Upper lobe of right lung (tissue), 1 donor: ENCODE measurements around the gene ANKRD13A. TPM values are rescaled to one million over a fixed set of nuclear protein-coding genes. Genes with fewer than 3 reads are reported as not detected.
"Not testable (repeated sequence)": the region's sequence is repeated elsewhere in the genome, so short reads cannot be mapped to it uniquely, and the experiment has no call there.

Experiments used
- ATAC-seq: fragments of 200-7000 bp; cut with Tn5 transposase; one replicate; pipeline ENCODE4 v1.9.1; 2020; ENCODE audit warnings: mild to moderate bottlenecking, moderate library complexity
- DNase-seq: peaks from one replicate; pipeline ENCODE4 v3.0.0-alpha.2; 2020
- H3K27ac ChIP-seq: fragments of 200-600 bp; one replicate; pipeline ENCODE4 v1.8.0; 2022
- H3K27me3 ChIP-seq: fragments of 200-600 bp; one replicate; pipeline ENCODE4 v1.8.0; 2022; ENCODE audit warnings: mild to moderate bottlenecking
- H3K36me3 ChIP-seq: fragments of 200-600 bp; one replicate; pipeline ENCODE4 v1.8.0; 2022
- H3K4me1 ChIP-seq: fragments of 200-600 bp; one replicate; pipeline ENCODE4 v1.8.0; 2022
- H3K4me3 ChIP-seq: fragments of 200-600 bp; one replicate; pipeline ENCODE4 v1.8.0; 2022; ENCODE audit warnings: mild to moderate bottlenecking
- H3K9me3 ChIP-seq: fragments of 200-600 bp; one replicate; pipeline ENCODE4 v1.8.0; 2022
- CTCF ChIP-seq: fragments of 200-600 bp; IDR thresholded peaks from one replicate; pipeline ENCODE4 v1.8.0; 2022; ENCODE audit warnings: antibody characterized with exemption
- intact Hi-C: fragments of 100-400 bp; cut with DNase I; formaldehyde crosslinking; loops from one replicate; pipeline ENCODE4 v1.11.0; 2022
- total RNA-seq: library from RNA; stranded (reverse); fragmentation: NEBNext Ultra II Directional; extraction: Animal tissue kit (Norgen Biotek cat#: 25700); gene quantifications from one replicate; pipeline ENCODE4 v1.2.1, GENCODE V29; 2021
- donor health status: DM: no; HTN: yes; CAD: no; lungs with severe emphysema.

ANKRD13A gene
- total RNA-seq, 1 donor from 2014 or later: 54.0 TPM

- no peak for TF ChIP-seq CTCF
- no peaks in the 10 kb centered on the region for H3K36me3 ChIP-seq
- H3K9me3 ChIP-seq: no peaks in the 10 kb centered on the region
- no peak for ATAC-seq
- intact Hi-C loops: no loop called here
- peaks cover 36% of the 10 kb centered on the region for H3K4me1 ChIP-seq
- no peak overlapping the region for H3K27ac ChIP-seq
- no peak for DNase-seq
- H3K4me3 ChIP-seq: no peak overlapping the region
- H3K27me3 ChIP-seq: no peaks in the 10 kb centered on the region
These were observed 5.4 kb downstream of the ANKRD13A start for GRCh38 chr12:110004598-110004997.

- H3K9me3 ChIP-seq: no peaks in the 10 kb centered on the region
- H3K4me3 ChIP-seq: no peak overlapping the region
- no peak for DNase-seq
- intact Hi-C loops: no loop called here
- H3K27me3 ChIP-seq: no peaks in the 10 kb centered on the region
- no peak for ATAC-seq
- no peak for TF ChIP-seq CTCF
- peaks cover 31% of the 10 kb centered on the region for H3K4me1 ChIP-seq
- H3K27ac ChIP-seq: no peak overlapping the region
- no peaks in the 10 kb centered on the region for H3K36me3 ChIP-seq
These were observed 6.2 kb downstream of the ANKRD13A start for GRCh38 chr12:110005319-110005973.

- Histone ChIP-seq H3K4me1 (peaks cover 34% of the 10 kb centered on the region), H3K36me3 (no peaks in the 10 kb centered on the region), H3K9me3 (no peaks in the 10 kb centered on the region), H3K27me3 (no peaks in the 10 kb centered on the region), H3K4me3 (no peak overlapping the region), H3K27ac (no peak overlapping the region)
- DNase-seq (no peak), ATAC-seq (no peak)
- intact Hi-C loops: no loop called here
- TF ChIP-seq CTCF: no peak
These were observed 6.9 kb downstream of the ANKRD13A start for GRCh38 chr12:110006115-110006514.

- no peak overlapping the region for H3K4me3 ChIP-seq
- no peak for DNase-seq
- no peaks in the 10 kb centered on the region for H3K27me3 ChIP-seq
- peaks cover 31% of the 10 kb centered on the region for H3K4me1 ChIP-seq
- ATAC-seq: peak; percentile 76
- H3K36me3 ChIP-seq: peaks cover 9% of the 10 kb centered on the region
- H3K9me3 ChIP-seq: no peaks in the 10 kb centered on the region
- H3K27ac ChIP-seq: no peak overlapping the region
- TF ChIP-seq CTCF: no peak
- intact Hi-C loops: no loop called here
These were observed 8.7 kb downstream of the ANKRD13A start for GRCh38 chr12:110007881-110008280.

GRCh38 chr12:110008681-110009398, 9.6 kb downstream of the ANKRD13A start:
- ATAC-seq, intact Hi-C loops, H3K27ac ChIP-seq, H3K4me3 ChIP-seq, DNase-seq, H3K27me3 ChIP-seq, H3K9me3 ChIP-seq: not testable (repeated sequence)
- peaks cover 24% of the 10 kb centered on the region for H3K4me1 ChIP-seq
- H3K36me3 ChIP-seq: peaks cover 18% of the 10 kb centered on the region

GRCh38 chr12:110010853-110011723, 11.9 kb downstream of the ANKRD13A start:
- DNase-seq (no peak), ATAC-seq (no peak)
- intact Hi-C loops: no loop called here
- no peak overlapping the region for H3K4me3 ChIP-seq
- no peaks in the 10 kb centered on the region for H3K9me3 ChIP-seq
- TF ChIP-seq CTCF: no peak
- H3K27ac ChIP-seq: no peak overlapping the region
- H3K36me3 ChIP-seq: peaks cover 31% of the 10 kb centered on the region
- H3K4me1 ChIP-seq: peaks cover 26% of the 10 kb centered on the region
- H3K27me3 ChIP-seq: no peaks in the 10 kb centered on the region
